Ishikawa (cell line): ENCODE data around the gene FHIP1A.

Source experiments
- CEBPB ChIP-seq: IDR thresholded peaks from 2 replicates; pipeline ENCODE4 v1.6.1; 2012
- EGR1 ChIP-seq: IDR thresholded peaks from 2 replicates; pipeline ENCODE4 v1.6.1; 2012
- EP300 ChIP-seq: IDR thresholded peaks from 2 replicates; pipeline ENCODE4 v1.6.1; 2012; ENCODE audit warnings: borderline replicate concordance
- MAX ChIP-seq: IDR thresholded peaks from 2 replicates; pipeline ENCODE4 v1.6.1; 2012
- NFIC ChIP-seq: IDR thresholded peaks from 2 replicates; pipeline ENCODE4 v1.6.1; 2012
- RAD21 ChIP-seq: IDR thresholded peaks from 2 replicates; pipeline ENCODE4 v1.6.1; 2012; ENCODE audit warnings: low read depth
- REST ChIP-seq: IDR thresholded peaks from 2 replicates; pipeline ENCODE4 v1.6.1; 2012; ENCODE audit warnings: low read depth, mild to moderate bottlenecking
- TAF1 ChIP-seq: IDR thresholded peaks from 2 replicates; pipeline ENCODE4 v1.6.1; 2012; ENCODE audit warnings: low read depth, mild to moderate bottlenecking
- USF1 ChIP-seq: IDR thresholded peaks from 2 replicates; pipeline ENCODE4 v1.6.1; 2012
- YY1 ChIP-seq: IDR thresholded peaks from 2 replicates; pipeline ENCODE4 v1.6.1; 2012; ENCODE audit warnings: low read depth

GRCh38 chr4:151438154-151438553 lies 29.2 kb downstream of the FHIP1A start:
- TF ChIP-seq TAF1 (no peak), EP300 (no peak), MAX (no peak), RAD21 (no peak), NFIC (0 out of 2 replicates have a peak, but pooled peaks have one; percentile 17), CEBPB (no peak), USF1 (no peak), REST (no peak), EGR1 (no peak), YY1 (no peak)
